WTC11 (cell line): ENCODE results near the gene ADGRV1. TPM values are rescaled to one million over a fixed set of nuclear protein-coding genes. Genes with fewer than 3 reads are reported as not detected.

ENCODE experiments used
- ATAC-seq: fragments of 200-7000 bp; cut with Tn5 transposase; 2 replicates; pipeline ENCODE4 v1.10.0; 2021; ENCODE audit warnings: mild to moderate bottlenecking, moderate library complexity
- CTCF ChIA-PET: fragments of 300-600 bp; sonication (Branson Sonifier 250); formaldehyde crosslinking; loops from one replicate; lab custom pipeline; 2021; ENCODE audit warnings: antibody characterized with exemption; lab: Charles Lee
- POLR2A ChIA-PET: fragments of 350-600 bp; sonication (Branson Sonifier 250); formaldehyde crosslinking; loops from one replicate; lab custom pipeline; 2021; ENCODE audit warnings: antibody characterized with exemption; lab: Charles Lee
- DNase-seq: peaks from one replicate; pipeline ENCODE4 v3.0.0; 2021; ENCODE audit warnings: low spot score
- H3K27ac Mint-ChIP-seq: 2 replicates; pipeline ENCODE4 v1.8.0; 2021; ENCODE audit warnings: mixed read lengths
- H3K27me3 Mint-ChIP-seq: 2 replicates; pipeline ENCODE4 v1.8.0; 2021; ENCODE audit warnings: low read depth, mild to moderate bottlenecking, moderate library complexity, mixed read lengths
- H3K36me3 Mint-ChIP-seq: 2 replicates; pipeline ENCODE4 v1.8.0; 2021; ENCODE audit warnings: mixed read lengths
- H3K4me1 Mint-ChIP-seq: 2 replicates; pipeline ENCODE4 v1.8.0; 2022; ENCODE audit warnings: mixed read lengths
- H3K4me3 Mint-ChIP-seq: 2 replicates; pipeline ENCODE4 v1.8.0; 2021; ENCODE audit warnings: mild to moderate bottlenecking, moderate library complexity, mixed read lengths
- H3K9me3 Mint-ChIP-seq: 2 replicates; pipeline ENCODE4 v1.8.0; 2021; ENCODE audit warnings: mixed read lengths
- AFF4 ChIP-seq: sonication (generic); formaldehyde crosslinking; IDR thresholded peaks from 2 replicates; pipeline ENCODE4 v1.8.1; 2023; ENCODE audit warnings: mild to moderate bottlenecking, missing genetic modification reagents, borderline replicate concordance
- ARID4B ChIP-seq: sonication (generic); formaldehyde crosslinking; IDR thresholded peaks from 2 replicates; pipeline ENCODE4 v1.8.0; 2023; ENCODE audit warnings: missing genetic modification reagents, mild to moderate bottlenecking, borderline replicate concordance
- CREB1 ChIP-seq: sonication (generic); formaldehyde crosslinking; IDR thresholded peaks from 2 replicates; pipeline ENCODE4 v1.8.0; 2023; ENCODE audit warnings: mild to moderate bottlenecking, missing genetic modification reagents
- EMX1 ChIP-seq: fragments of 250-450 bp; sonication (Bioruptor Pico); IDR thresholded peaks from 2 replicates; pipeline ENCODE4 v1.8.0; 2021; ENCODE audit warnings: mild to moderate bottlenecking
- FOXK1 ChIP-seq: sonication (generic); formaldehyde crosslinking; IDR thresholded peaks from 2 replicates; pipeline ENCODE4 v1.8.0; 2022; ENCODE audit warnings: mild to moderate bottlenecking, moderate library complexity, missing genetic modification reagents
- MXD4 ChIP-seq: fragments of 250-450 bp; sonication (Bioruptor Pico); IDR thresholded peaks from 2 replicates; pipeline ENCODE4 v1.8.0; 2021; ENCODE audit warnings: mild to moderate bottlenecking, moderate library complexity, borderline replicate concordance
- NR3C1 ChIP-seq: sonication (generic); formaldehyde crosslinking; conservative IDR thresholded peaks from 2 replicates; pipeline ENCODE4 v1.8.1; 2023; ENCODE audit warnings: low read depth, mild to moderate bottlenecking, missing genetic modification reagents
- PRDM15 ChIP-seq: sonication (generic); formaldehyde crosslinking; IDR thresholded peaks from 2 replicates; pipeline ENCODE4 v1.8.0; 2022; ENCODE audit warnings: missing genetic modification reagents
- PREB ChIP-seq: sonication (generic); formaldehyde crosslinking; IDR thresholded peaks from 2 replicates; pipeline ENCODE4 v1.8.1; 2022; ENCODE audit warnings: mild to moderate bottlenecking, missing genetic modification reagents, moderate library complexity, borderline replicate concordance
- SMAD4 ChIP-seq: sonication (generic); formaldehyde crosslinking; IDR thresholded peaks from 2 replicates; pipeline ENCODE4 v1.8.0; 2022; ENCODE audit warnings: mild to moderate bottlenecking, missing genetic modification reagents
- TEAD4 ChIP-seq: sonication (generic); formaldehyde crosslinking; IDR thresholded peaks from 2 replicates; pipeline ENCODE4 v1.8.0; 2022; ENCODE audit warnings: mild to moderate bottlenecking, missing genetic modification reagents
- ZBTB21 ChIP-seq: sonication (generic); formaldehyde crosslinking; IDR thresholded peaks from 2 replicates; pipeline ENCODE4 v1.8.1; 2023; ENCODE audit warnings: mild to moderate bottlenecking, missing genetic modification reagents, borderline replicate concordance
- ZBTB43 ChIP-seq: sonication (generic); formaldehyde crosslinking; IDR thresholded peaks from 2 replicates; pipeline ENCODE4 v1.8.1; 2023; ENCODE audit warnings: mild to moderate bottlenecking, missing genetic modification reagents
- ZNF138 ChIP-seq: sonication (generic); formaldehyde crosslinking; conservative IDR thresholded peaks from 2 replicates; pipeline ENCODE4 v1.8.1; 2022; ENCODE audit warnings: mild to moderate bottlenecking, moderate library complexity, missing genetic modification reagents
- ZNF232 ChIP-seq: sonication (generic); formaldehyde crosslinking; IDR thresholded peaks from 2 replicates; pipeline ENCODE4 v1.8.0; 2022; ENCODE audit warnings: mild to moderate bottlenecking, missing genetic modification reagents
- ZNF423 ChIP-seq: fragments of 250-450 bp; sonication (Bioruptor Pico); IDR thresholded peaks from 2 replicates; pipeline ENCODE4 v2.1.2; 2022; ENCODE audit warnings: mild to moderate bottlenecking, moderate library complexity
- ZNF512 ChIP-seq: sonication (generic); formaldehyde crosslinking; IDR thresholded peaks from 2 replicates; pipeline ENCODE4 v1.8.1; 2022; ENCODE audit warnings: missing genetic modification reagents, borderline replicate concordance
- total RNA-seq: library from RNA; stranded (reverse); gene quantifications from 3 replicates; pipeline ENCODE4 v1.2.3, GENCODE V29; 2021

ADGRV1 gene
- total RNA-seq, 1 experiment from 2014 or later, result 74.5 TPM

GRCh38 chr5:91025449-91025848 is 466.9 kb downstream of the ADGRV1 start:
- no peak overlapping the region for H3K27ac Mint-ChIP-seq
- no peak for DNase-seq
- H3K4me3 Mint-ChIP-seq, result no peak overlapping the region
- ATAC-seq, result no peak
- no peaks in the 10 kb centered on the region for H3K9me3 Mint-ChIP-seq
- no peaks in the 10 kb centered on the region for H3K27me3 Mint-ChIP-seq
- CTCF ChIA-PET, result no interaction called here
- no peak for TF ChIP-seq FOXK1
- TF ChIP-seq ZNF232, result no peak
- no peak for TF ChIP-seq ARID4B (CRISPR knock-in tag)
- TF ChIP-seq ZBTB21, result no peak
- TF ChIP-seq, all 79 proteins: peak for 0
- POLR2A ChIA-PET, result no interaction called here
- no peaks in the 10 kb centered on the region for H3K36me3 Mint-ChIP-seq
- peaks cover 16% of the 10 kb centered on the region for H3K4me1 Mint-ChIP-seq

GRCh38 chr5:91025956-91026355 is 467.4 kb downstream of the ADGRV1 start:
- no peak for DNase-seq
- no peaks in the 10 kb centered on the region for H3K27me3 Mint-ChIP-seq
- H3K4me1 Mint-ChIP-seq, result peaks cover 17% of the 10 kb centered on the region
- H3K36me3 Mint-ChIP-seq, result no peaks in the 10 kb centered on the region
- no peak overlapping the region for H3K27ac Mint-ChIP-seq
- POLR2A ChIA-PET, result no interaction called here
- CTCF ChIA-PET, result no interaction called here
- TF ChIP-seq SMAD4 (CRISPR knock-in tag) (no peak), EMX1 (no peak), ZBTB43 (no peak), CREB1 (CRISPR knock-in tag) (no peak), PREB (CRISPR knock-in tag) (no peak), PRDM15 (no peak), NR3C1 (CRISPR knock-in tag) (no peak), MXD4 (CRISPR knock-in tag) (no peak)
- H3K4me3 Mint-ChIP-seq, result no peak overlapping the region
- no peaks in the 10 kb centered on the region for H3K9me3 Mint-ChIP-seq
- ATAC-seq, result no peak

GRCh38 chr5:91026466-91026865 is 467.9 kb downstream of the ADGRV1 start:
- H3K4me1 Mint-ChIP-seq, result peaks cover 15% of the 10 kb centered on the region
- CTCF ChIA-PET, result no interaction called here
- ATAC-seq, result no peak
- no peak for TF ChIP-seq ZNF512 (CRISPR knock-in tag)
- TF ChIP-seq ZNF138, result no peak
- no peak for TF ChIP-seq ZNF423 (CRISPR knock-in tag)
- no peak for TF ChIP-seq MXD4 (CRISPR knock-in tag)
- no peak for TF ChIP-seq AFF4 (CRISPR knock-in tag)
- no peak for TF ChIP-seq TEAD4 (CRISPR knock-in tag)

More at GRCh38 chr5:91026466-91026865, 467.9 kb downstream of the ADGRV1 start:
- POLR2A ChIA-PET, result no interaction called here
- Mint-ChIP-seq H3K27ac (peak overlapping the region; percentile 78), H3K27me3 (no peaks in the 10 kb centered on the region), H3K4me3 (no peak overlapping the region), H3K36me3 (no peaks in the 10 kb centered on the region), H3K9me3 (no peaks in the 10 kb centered on the region)
- no peak for DNase-seq
